Transverse colon (tissue), 4 donors: Measurements from ENCODE around the gene CXCR6.

Experiments
- CTCF ChIP-seq, 5 experiments: fragments of 200-600 bp in 3 of 5; fragments of 450-650 bp in 2 of 5; sonication (generic) in 3 of 5; IDR thresholded peaks; 1 replicate in 2 of 5; 2 replicates in 3 of 5; pipeline ENCODE4 v1.5.1; 2016 to 2017; ENCODE audit warnings: antibody characterized with exemption in 5 of 5, inconsistent platforms in 3 of 5, mild to moderate bottlenecking in 2 of 5, moderate library complexity in 1 of 5
- EP300 ChIP-seq: sonication (generic); formaldehyde crosslinking; IDR thresholded peaks from one replicate; pipeline ENCODE4 v1.6.1; 2017; ENCODE audit warnings: antibody characterized with exemption, low read depth
- POLR2AphosphoS5 ChIP-seq, 3 donors: sonication (generic); formaldehyde crosslinking; IDR thresholded peaks; one replicate each; pipeline ENCODE4 v1.6.1; 2016; ENCODE audit warnings: antibody characterized with exemption in 3 of 3

GRCh38 chr3:45947361-45947760, 4.1 kb downstream of the CXCR6 start:
- no peak for TF ChIP-seq CTCF (IDR thresholded peaks at IDR 0.05)
- TF ChIP-seq POLR2AphosphoS5 (IDR thresholded peaks at IDR 0.05): no peak
- TF ChIP-seq EP300: no peak
